Kidney glomerular epithelial cell (primary cell): ENCODE measurements around the gene HSF2.
A peak's percentile ranks its signal among the peaks of the same experiment; 100 is the strongest.

Experiments
- DNase-seq: peaks from one replicate; lab custom pipeline; 2025; lab: John Stamatoyannopoulos, UW

HSF2 gene

GRCh38 chr6:122399348-122400120, at the start of gene HSF2:
Gene HSF2, plus strand, starts transcription at chr6:122399652. Its CDS starts 86 bp downstream, at chr6:122399738.
- peak; percentile 92 for DNase-seq

GRCh38 chr6:122352981-122353664, 46.3 kb upstream of the HSF2 start:
- DNase-seq, result no peak

GRCh38 chr6:122360809-122361208, 38.6 kb upstream of the HSF2 start:
- no peak for DNase-seq

DNA sequence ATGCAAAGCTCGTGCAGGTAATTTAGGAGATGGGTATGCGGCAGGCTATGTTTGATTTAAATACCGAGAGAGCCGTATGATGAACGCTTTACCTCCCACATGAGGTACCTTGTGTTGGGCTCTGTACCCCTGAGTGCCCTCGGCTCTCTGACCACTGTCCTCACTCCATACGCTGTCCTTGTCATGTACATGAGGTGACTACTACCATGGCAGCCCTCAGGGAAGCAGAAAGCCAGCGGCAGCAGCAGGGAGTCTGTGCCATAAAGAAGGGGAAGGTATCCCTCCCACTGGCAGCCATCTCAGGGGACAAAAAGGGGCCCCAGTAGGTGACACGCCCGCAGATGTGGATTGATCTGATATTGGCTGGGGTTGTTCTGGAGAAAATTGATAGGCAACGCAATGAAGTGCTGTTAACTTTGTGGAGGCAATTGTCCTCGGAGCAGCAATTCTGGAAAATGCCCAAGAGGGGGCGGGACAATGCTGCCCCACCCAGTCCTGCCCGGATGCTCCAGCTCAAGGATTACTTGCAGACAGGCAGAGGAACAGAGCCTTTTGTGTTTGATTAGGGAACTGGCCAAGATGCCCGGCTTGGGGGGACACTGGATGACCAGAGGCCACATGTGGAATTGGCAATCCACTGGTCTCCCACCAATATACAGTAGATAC, 38.0 kb upstream of the HSF2 start:
- no peak for DNase-seq

- DNase-seq, result no peak
Observed at GRCh38 chr6:122363769-122364483, 35.5 kb upstream of the HSF2 start.

DNA sequence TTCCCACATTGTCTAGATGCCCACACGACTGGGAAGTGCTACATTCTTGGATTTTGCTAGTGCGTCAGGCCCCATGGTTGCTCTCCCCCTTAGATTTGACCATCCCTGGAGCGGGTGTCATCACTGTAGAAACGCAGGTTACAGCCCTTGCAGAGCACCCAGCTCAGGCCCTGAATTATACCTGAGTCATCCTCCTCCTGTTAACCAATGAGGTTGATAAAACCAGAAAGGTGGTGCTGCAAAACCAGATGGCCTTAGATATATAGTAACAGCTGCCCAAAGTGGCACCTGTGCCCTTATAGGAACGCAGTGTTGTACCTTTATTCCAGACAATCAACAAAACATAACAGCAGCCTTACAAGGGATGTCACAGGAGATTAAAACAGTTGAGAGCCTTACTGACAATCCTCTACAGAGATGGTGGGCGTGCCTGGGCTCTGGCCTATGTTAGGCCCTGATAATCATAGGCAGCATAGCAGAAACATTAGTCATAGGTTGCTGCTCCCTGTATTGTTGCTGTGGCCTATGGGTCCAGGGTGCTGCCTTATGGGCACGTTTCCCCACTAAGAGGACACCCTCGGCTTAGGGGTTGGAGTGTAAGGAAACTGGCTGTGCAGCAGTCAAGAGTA, 33.6 kb upstream of the HSF2 start:
- DNase-seq, result no peak

DNA sequence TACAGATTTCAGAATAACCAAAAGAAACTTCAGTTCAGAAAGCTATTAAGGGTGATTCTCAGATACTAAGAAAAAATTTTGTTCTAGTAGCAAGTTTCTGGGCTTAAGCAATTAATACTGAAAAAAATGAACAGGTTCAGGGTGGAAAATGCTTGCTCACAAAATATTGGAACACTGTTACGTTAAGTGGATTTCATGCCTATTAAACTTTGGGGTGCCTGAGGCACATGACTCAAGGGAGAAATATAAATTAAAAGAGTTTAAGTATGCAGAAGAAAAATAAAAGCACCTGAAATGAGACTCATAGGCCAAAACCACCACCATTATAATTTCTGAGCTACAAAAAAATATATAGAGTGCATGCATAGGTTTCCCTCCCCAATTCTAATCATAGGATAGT, 32.3 kb upstream of the HSF2 start:
- DNase-seq, result no peak

DNA sequence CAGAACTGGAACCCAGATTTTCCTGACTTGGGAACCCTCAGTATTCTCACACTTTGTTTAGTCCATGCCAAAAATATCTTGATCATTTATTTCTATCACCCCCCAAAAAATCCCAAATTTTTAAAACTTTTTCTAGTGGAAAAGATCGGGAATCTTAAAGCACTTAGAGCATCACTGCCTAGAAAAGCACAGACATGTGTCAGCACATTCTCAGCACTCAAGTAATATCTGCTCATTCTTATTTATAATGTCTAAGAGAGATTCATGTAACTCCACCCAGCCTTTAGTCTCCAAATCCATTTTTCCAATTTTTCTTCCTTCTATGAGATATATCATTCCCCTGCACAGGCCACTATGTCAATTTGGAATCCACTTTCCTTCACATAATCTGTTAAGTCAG, 29.9 kb upstream of the HSF2 start:
- DNase-seq, result no peak

DNA sequence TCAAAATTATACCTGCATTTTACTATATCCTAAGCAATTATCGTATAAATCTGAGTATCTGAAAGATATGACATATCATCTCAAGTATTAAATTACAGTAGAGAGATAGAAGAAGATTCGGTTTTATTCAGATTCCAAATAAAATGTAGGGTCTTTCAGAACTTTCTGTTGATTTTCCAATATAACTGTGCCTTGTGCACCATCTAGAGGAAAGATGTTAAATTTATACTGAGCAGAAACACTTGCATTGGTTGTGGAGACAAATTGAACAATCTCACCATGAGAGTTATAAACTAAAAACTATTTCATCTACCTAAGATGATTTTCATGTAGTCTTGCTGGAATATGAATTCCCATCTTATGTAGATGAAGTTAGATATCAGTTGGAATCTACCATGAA, 26.8 kb upstream of the HSF2 start:
- peak; percentile 9 for DNase-seq

DNA sequence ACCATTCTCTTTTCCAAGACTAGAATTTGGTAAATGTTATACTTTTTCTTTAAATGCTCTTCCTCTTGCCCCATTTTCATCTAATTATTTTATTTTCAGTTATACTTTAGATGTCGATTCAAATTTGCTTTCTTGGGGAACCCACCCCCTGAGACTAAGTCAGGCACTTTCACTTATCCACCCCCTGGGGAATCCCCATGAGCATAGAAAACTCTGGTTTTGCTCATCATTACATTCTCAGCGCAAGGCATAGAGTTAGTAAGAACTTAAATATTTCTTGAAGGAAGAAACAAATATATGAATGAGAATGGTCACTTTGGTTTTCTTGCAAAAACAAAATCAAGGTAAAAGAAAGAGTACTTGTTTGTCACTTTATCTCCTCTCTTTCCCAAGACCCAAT, 25.1 kb upstream of the HSF2 start:
- DNase-seq, result no peak

- DNase-seq, result no peak
Observed at GRCh38 chr6:122376246-122376645, 23.2 kb upstream of the HSF2 start.

- DNase-seq, result peak; percentile 42
Observed at GRCh38 chr6:122381494-122382265, 17.8 kb upstream of the HSF2 start.

DNA sequence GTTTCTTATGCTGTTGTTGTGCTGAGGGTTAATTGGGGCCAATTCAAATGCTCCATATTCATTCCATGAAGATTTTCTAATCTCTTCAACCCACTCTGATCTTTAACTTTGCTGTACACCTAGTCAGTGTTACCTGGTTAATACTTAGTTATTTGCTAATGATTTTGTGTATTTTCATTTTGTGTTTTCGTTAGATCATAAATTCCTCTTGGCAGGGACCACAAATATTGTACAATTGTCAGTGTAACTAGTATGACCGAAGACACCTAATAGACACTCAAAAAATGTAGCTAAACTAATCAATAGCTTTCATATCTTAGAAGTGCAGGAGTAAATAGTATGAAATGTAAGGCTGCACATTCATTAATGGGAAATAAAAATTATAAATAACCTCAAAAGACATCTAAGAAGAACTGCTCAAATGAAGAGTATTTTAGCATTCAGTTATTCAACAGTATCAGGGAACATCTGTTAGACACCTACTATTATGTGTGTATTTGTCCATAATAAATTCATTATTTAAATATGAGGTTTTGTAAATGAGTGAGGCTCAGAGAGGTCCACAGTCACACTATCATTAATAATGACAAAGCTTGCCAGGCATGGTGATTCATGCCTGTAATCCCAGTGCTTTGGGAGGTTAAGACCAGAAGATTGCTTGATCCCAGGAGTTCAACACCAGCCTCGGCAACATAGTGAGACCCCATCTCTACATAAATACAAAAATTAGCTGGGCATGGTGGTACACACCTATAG, 13.4 kb upstream of the HSF2 start:
- no peak for DNase-seq

GRCh38 chr6:122388945-122389344, 10.5 kb upstream of the HSF2 start:
- DNase-seq, result no peak

DNA sequence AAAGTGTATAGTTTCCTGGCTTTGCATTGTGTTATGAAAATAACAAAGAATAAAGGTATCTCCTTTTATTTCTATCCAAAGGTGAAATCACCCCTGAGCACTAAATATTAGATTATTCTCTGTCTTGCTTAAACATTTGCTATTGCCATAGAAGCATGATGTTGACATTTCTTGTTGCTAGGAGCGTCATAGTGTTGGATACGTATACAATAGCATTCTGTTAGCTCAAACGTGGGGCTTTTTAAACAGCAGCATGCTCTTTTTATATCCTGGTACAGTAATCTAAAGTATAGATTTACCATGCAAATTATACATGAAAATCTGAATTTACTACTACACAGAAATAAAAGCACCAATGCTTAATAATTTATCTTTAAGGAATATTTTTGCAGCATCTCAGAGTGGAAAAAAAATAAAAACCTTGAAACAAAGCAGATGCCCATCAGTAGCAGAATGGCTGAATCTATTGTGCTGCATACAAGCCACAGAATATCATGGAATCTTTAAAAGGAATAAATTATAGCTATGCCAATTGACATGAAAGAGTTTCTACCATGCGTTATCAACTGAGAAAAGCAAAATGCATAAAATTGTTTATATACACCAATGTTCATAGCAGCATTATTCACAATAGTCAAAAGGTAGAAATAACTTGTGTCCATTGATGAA, 9.6 kb upstream of the HSF2 start:
- DNase-seq, result no peak

- DNase-seq, result no peak
Observed at GRCh38 chr6:122392564-122393350, 6.7 kb upstream of the HSF2 start.

GRCh38 chr6:122393351-122393896, 6.0 kb upstream of the HSF2 start:
- no peak for DNase-seq

- DNase-seq, result no peak
Observed at GRCh38 chr6:122394016-122394415, 5.4 kb upstream of the HSF2 start.

DNA sequence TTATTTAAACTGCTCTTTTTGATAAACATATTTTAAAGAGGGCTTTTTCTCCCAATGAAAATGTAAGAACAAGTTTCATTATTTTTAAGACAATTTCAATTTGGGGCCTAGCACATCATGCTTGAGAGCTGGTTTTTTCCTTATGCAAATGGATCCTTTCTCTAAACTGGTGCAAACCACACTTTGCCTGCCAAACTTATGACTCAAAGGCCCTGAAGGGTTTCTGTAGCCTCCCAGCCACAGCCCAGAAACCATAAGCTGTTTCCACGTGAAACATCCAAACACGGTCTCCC, 451 bp upstream of the HSF2 start:
- no peak for DNase-seq
